Natural killer cell (primary cell): ENCODE results near the gene NAT10. TPM values are rescaled to one million over a fixed set of nuclear protein-coding genes. Genes with fewer than 3 reads are reported as not detected.

Experiments used
- ATAC-seq, 3 donors: fragments of 150-1000 bp in 2 of 3; fragments of 200-7000 bp in 1 of 3; cut with Tn5 transposase; 1 replicate in 1 of 3; 2 replicates in 2 of 3; pipeline ENCODE4 v1.10.0; 2021; ENCODE audit warnings: mild to moderate bottlenecking in 2 of 3, moderate library complexity in 2 of 3
- DNase-seq, 2 donors: peaks; one replicate each; pipeline versions ENCODE4 v3.0.0 to v3.0.0-alpha.2; 2013 to 2021; ENCODE audit warnings: mixed read lengths in 1 of 2
- H3K27ac ChIP-seq: one replicate; pipeline ENCODE4 v1.5.1; 2013; ENCODE audit warnings: mild to moderate bottlenecking, low read length
- H3K27me3 ChIP-seq: one replicate; pipeline ENCODE4 v1.6.1; 2013; ENCODE audit warnings: low read length; ENCODE audit not compliant: control insufficient read depth, insufficient read depth
- H3K36me3 ChIP-seq: one replicate; pipeline ENCODE4 v1.6.1; 2013; ENCODE audit warnings: low read length; ENCODE audit not compliant: control insufficient read depth, insufficient read depth
- H3K4me1 ChIP-seq: one replicate; pipeline ENCODE4 v1.6.1; 2013; ENCODE audit warnings: low read length; ENCODE audit not compliant: control insufficient read depth, insufficient read depth
- H3K4me3 ChIP-seq: one replicate; pipeline ENCODE4 v1.5.1; 2013; ENCODE audit warnings: low read length
- H3K9me3 ChIP-seq: one replicate; pipeline ENCODE4 v1.6.1; 2013; ENCODE audit warnings: low read length; ENCODE audit not compliant: control insufficient read depth, insufficient read depth
- H3K27ac Mint-ChIP-seq, 2 donors: one replicate each; pipeline ENCODE4 v1.8.0; 2022; ENCODE audit warnings: mild to moderate bottlenecking in 2 of 2, mixed read lengths in 2 of 2, moderate library complexity in 1 of 2
- H3K27me3 Mint-ChIP-seq, 2 donors: one replicate each; pipeline ENCODE4 v1.8.0; 2022; ENCODE audit warnings: low read depth in 2 of 2, mixed read lengths in 2 of 2
- H3K36me3 Mint-ChIP-seq: one replicate; pipeline ENCODE4 v1.8.0; 2022; ENCODE audit warnings: mixed read lengths
- H3K4me1 Mint-ChIP-seq, 2 donors: one replicate each; pipeline ENCODE4 v1.8.0; 2022; ENCODE audit warnings: mixed read lengths in 2 of 2
- H3K4me3 Mint-ChIP-seq: one replicate; pipeline ENCODE4 v1.8.0; 2022; ENCODE audit warnings: mild to moderate bottlenecking, moderate library complexity, mixed read lengths
- H3K9me3 Mint-ChIP-seq, 2 donors: one replicate each; pipeline ENCODE4 v1.8.0; 2022; ENCODE audit warnings: mixed read lengths in 2 of 2
- WGBS: methylation state at CpG from one replicate; pipeline ENCODE4 v1.1.7; 2013; ENCODE audit warnings: missing lambda C conversion rate; ENCODE audit not compliant: insufficient coverage; 5-methylcytosine and 5-hydroxymethylcytosine counted together
- intact Hi-C: fragments of 100-400 bp; cut with micrococcal nuclease; formaldehyde crosslinking; loops from one replicate; pipeline ENCODE4 v1.14.2; 2022
- total RNA-seq, 4 donors: library from RNA; stranded (reverse); fragments of 120-200 nt in 1 of 4; gene quantifications; one replicate each; pipeline versions ENCODE4 v1.2.3 to v1.2.4, GENCODE V29; 2013 to 2022
- TF ChIP-seq, protein P1 (sequence below): fragments of 200-600 bp; IDR thresholded peaks from one replicate; pipeline ENCODE4 v1.8.0; 2022; ENCODE audit warnings: antibody characterized with exemption

The NAT10 gene
- total RNA-seq, 3 donors from 2014 or later (not counting 1 experiment from before 2014, with no cell fraction given) = 40.3 to 53.6 (median 42.8) TPM

DNA sequence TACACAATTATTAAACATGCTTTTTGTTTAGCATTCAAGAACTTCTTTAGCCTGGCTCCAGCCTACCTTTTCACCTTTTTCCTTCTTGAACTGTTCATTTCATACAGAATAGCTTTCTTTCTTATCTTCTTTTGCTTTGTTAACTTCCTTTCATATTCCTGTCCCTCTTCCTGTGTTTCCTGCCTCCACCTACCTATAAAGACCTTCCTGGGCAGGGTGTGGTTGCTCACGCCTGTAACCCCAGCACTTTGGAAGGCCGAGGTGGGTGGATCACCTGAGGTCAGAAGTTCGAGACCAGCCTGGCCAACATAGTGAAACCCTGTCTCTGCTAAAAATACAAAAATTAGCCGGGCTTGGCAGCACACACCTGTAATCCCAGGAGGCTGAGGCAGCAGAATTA, 31.0 kb upstream of the NAT10 start:
- H3K27ac Mint-ChIP-seq = peak overlapping the region; percentile 10 to 69
- peaks cover 14% of the 10 kb centered on the region for H3K4me1 ChIP-seq
- no peak overlapping the region for H3K27ac ChIP-seq
- H3K9me3 Mint-ChIP-seq = no peaks in the 10 kb centered on the region
- H3K36me3 Mint-ChIP-seq = peaks cover 16% of the 10 kb centered on the region
- ATAC-seq = no peak
- DNase-seq = no peak
- no peaks in the 10 kb centered on the region for H3K27me3 Mint-ChIP-seq
- WGBS = 49% methylated on average over 4 of the region's 4 CpGs
- intact Hi-C loops = loop anchor here (5.0 kb wide), 1 partner anchor 77 kb away; no protein-coding TSS in a partner anchor
- no peaks in the 10 kb centered on the region for H3K9me3 ChIP-seq
- H3K4me3 ChIP-seq = no peak overlapping the region
- no peak overlapping the region for H3K4me3 Mint-ChIP-seq
- TF ChIP-seq, protein P1, sequence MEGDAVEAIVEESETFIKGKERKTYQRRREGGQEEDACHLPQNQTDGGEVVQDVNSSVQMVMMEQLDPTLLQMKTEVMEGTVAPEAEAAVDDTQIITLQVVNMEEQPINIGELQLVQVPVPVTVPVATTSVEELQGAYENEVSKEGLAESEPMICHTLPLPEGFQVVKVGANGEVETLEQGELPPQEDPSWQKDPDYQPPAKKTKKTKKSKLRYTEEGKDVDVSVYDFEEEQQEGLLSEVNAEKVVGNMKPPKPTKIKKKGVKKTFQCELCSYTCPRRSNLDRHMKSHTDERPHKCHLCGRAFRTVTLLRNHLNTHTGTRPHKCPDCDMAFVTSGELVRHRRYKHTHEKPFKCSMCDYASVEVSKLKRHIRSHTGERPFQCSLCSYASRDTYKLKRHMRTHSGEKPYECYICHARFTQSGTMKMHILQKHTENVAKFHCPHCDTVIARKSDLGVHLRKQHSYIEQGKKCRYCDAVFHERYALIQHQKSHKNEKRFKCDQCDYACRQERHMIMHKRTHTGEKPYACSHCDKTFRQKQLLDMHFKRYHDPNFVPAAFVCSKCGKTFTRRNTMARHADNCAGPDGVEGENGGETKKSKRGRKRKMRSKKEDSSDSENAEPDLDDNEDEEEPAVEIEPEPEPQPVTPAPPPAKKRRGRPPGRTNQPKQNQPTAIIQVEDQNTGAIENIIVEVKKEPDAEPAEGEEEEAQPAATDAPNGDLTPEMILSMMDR = no peak
- H3K36me3 ChIP-seq = peaks cover 69% of the 10 kb centered on the region
- no peaks in the 10 kb centered on the region for H3K27me3 ChIP-seq
- peaks cover 36 to 37% of the 10 kb centered on the region in 2 donors for H3K4me1 Mint-ChIP-seq

DNA sequence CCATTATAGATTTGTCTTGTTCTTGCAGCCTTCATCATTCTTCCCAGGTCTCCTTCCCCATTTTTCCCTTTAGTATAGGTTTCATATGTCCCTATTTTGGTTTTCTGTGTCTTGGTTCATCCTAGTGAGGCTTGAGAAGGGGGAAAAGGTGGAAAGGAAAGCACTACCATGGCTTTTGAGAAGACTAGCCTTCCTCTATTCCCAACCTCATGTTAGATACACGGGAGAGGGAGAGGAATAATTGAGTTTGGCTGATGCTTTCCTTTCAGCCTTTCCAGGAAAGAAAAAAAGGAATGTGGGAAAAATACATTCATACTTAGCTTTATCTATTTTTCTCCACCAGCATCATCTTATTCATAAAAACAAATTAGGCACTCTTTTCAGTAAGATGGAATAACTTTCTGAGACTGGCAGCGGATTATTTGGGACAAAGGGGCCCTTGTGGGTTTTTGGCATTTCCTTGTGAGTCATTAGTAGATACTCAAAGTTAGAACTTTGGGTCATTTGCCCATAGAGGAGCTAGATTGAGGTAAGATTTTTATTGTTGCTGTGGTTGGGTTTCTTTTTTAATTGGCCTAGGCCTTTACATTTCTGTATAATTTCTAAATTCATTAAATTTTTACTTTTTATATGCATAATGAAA, 30.1 kb upstream of the NAT10 start:
- H3K27ac Mint-ChIP-seq = peak overlapping the region; percentile 2 to 10
- intact Hi-C loops = no loop called here

DNA sequence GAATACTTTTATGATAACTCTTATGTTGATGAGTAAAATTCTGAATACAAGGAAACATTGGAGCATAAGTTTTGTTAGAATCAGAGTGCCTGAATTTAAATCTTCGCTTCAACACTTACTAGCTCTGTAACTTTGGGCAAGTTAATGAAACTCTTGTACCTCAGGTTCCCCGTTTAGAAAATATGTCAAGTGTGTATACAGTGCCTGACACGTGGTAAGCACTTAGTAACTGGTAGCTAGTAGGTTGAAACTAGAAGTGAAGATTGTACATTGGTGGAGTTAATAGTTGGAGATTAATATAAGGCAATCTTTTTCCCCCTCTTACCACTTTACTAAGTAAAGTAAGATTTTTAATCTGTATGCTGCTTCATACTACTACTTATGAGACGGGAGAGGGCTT, 24.8 kb upstream of the NAT10 start:
- no peak overlapping the region for H3K27ac ChIP-seq
- Mint-ChIP-seq H3K27me3 (no peaks in the 10 kb centered on the region), H3K9me3 (no peaks in the 10 kb centered on the region), H3K4me3 (no peak overlapping the region), H3K4me1 (peaks cover 18 to 19% of the 10 kb centered on the region in 2 donors), H3K27ac (no peak overlapping the region), H3K36me3 (peaks cover 29% of the 10 kb centered on the region)
- no peak overlapping the region for H3K4me3 ChIP-seq
- TF ChIP-seq, protein P1 = no peak
- H3K9me3 ChIP-seq = no peaks in the 10 kb centered on the region
- peaks cover 86% of the 10 kb centered on the region for H3K36me3 ChIP-seq
- intact Hi-C loops = no loop called here
- WGBS = 89% methylated on average over 3 of the region's 4 CpGs
- no peaks in the 10 kb centered on the region for H3K4me1 ChIP-seq
- H3K27me3 ChIP-seq = no peaks in the 10 kb centered on the region
- ATAC-seq (no peak), DNase-seq (no peak)

More for the DNA sequence above, 30.1 kb upstream of the NAT10 start:
- Histone ChIP-seq H3K27me3 (no peaks in the 10 kb centered on the region), H3K4me1 (peaks cover 12% of the 10 kb centered on the region), H3K27ac (no peak overlapping the region), H3K9me3 (no peaks in the 10 kb centered on the region), H3K36me3 (peaks cover 76% of the 10 kb centered on the region), H3K4me3 (no peak overlapping the region)
- H3K9me3 Mint-ChIP-seq = no peaks in the 10 kb centered on the region
- DNase-seq (no peak), ATAC-seq (no peak)
- H3K36me3 Mint-ChIP-seq = peaks cover 19% of the 10 kb centered on the region
- H3K4me3 Mint-ChIP-seq = no peak overlapping the region
- peaks cover 30 to 35% of the 10 kb centered on the region in 2 donors for H3K4me1 Mint-ChIP-seq
- whole genome bisulfite sequencing = no CpG with 5 or more reads among the region's 2 CpGs
- TF ChIP-seq, protein P1 = no peak
- H3K27me3 Mint-ChIP-seq = no peaks in the 10 kb centered on the region

DNA sequence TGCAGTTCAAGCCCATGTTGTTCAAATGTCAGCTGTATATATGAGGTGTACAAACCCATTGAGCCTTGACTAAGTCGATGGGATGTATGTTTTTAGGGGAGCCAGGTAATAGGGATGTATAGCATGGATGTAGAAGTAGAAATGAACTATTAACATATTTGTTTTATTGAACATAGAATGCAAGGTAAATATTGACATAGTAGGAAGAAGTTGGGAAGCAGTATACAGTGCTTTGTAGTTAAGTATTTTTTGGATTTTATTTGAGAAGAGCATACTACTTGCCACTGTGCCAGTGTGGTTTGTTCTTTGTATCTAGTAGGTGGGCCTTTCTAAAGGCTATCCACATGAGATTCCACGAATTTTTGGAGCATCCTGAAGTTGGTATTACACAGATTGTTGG, 20.8 kb upstream of the NAT10 start:
- H3K9me3 ChIP-seq = no peaks in the 10 kb centered on the region
- Mint-ChIP-seq H3K4me1 (peaks cover 10 to 18% of the 10 kb centered on the region in 2 donors), H3K4me3 (no peak overlapping the region), H3K27me3 (no peaks in the 10 kb centered on the region), H3K9me3 (no peaks in the 10 kb centered on the region), H3K36me3 (peaks cover 19% of the 10 kb centered on the region), H3K27ac (peak overlapping the region; percentile 9 to 13)
- H3K4me3 ChIP-seq = no peak overlapping the region
- no peak overlapping the region for H3K27ac ChIP-seq
- TF ChIP-seq, protein P1 = no peak
- no peaks in the 10 kb centered on the region for H3K27me3 ChIP-seq
- no peak for ATAC-seq
- intact Hi-C loops = loop anchor here (5.0 kb wide), 1 partner anchor 32 kb away; the partner anchor contains the start of gene CAPRIN1
- peaks cover 78% of the 10 kb centered on the region for H3K36me3 ChIP-seq
- no peaks in the 10 kb centered on the region for H3K4me1 ChIP-seq
- no peak for DNase-seq
- 88% methylated on average over 2 of the region's 2 CpGs for WGBS
